HuH-7.5 (cell line): Measurements from ENCODE around the gene BOK.

Experiments
- DNase-seq: peaks from one replicate; pipeline ENCODE4 v3.0.0; 2011; ENCODE audit warnings: low spot score

Gene BOK

DNA sequence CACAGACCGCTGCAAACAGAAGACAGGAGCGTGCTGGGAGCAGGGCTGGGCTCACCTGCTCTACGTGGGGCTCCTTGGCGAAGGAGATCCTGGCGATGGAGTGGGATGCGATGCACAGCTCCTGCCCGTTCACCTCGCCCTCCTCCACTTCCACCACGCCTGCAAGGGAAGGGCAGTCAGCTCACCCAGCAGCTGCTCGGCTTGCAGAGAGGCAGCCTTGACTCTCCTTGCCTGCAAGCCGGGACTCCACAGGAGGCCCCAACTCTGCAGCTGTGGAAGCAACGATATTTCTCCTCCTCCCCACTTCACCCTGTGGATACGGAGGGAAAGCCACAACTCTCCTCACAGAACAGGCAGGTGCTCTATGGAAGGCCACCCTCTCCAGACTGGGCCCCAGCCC lies 43.3 kb downstream of the BOK start:
- no peak for DNase-seq

DNA sequence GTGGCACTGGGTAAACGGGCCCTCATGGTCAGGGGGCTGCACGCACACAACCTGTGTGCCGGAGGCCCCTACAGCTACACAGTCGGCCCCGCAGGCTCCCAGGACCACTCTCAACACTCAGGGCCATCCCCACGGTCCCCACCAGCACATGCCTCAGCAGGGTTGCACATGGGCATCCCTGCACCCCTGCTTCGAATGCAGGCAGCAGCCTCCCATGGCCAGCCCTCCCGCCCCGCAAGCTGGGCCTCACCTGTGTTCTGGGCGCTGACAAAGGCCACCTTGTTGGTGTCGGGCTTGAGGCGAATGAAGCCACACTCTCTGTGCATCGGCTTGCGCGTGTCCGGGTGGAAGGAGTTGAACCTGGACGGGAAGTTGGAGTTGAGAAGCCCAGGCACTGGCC lies 44.2 kb downstream of the BOK start:
- DNase-seq, result no peak

DNA sequence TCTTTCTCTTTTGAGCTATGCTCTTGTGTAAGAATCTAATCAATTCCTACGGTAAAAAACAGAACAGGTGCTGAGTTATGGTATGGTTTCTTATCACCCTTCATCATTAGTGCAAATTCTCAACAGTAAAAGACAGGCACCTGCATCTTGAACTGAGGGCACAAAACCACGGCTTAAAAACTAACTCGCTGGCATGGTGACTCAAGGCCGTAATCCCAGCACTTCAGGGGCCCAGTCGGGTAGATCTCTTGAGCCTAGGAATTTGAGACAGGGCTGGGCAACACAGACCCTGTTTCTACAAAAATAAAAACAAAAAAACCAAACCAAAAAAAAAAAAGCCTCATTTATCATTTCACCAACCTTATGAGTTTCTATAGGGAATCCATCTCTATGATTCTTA lies 45.1 kb downstream of the BOK start:
- no peak for DNase-seq

DNA sequence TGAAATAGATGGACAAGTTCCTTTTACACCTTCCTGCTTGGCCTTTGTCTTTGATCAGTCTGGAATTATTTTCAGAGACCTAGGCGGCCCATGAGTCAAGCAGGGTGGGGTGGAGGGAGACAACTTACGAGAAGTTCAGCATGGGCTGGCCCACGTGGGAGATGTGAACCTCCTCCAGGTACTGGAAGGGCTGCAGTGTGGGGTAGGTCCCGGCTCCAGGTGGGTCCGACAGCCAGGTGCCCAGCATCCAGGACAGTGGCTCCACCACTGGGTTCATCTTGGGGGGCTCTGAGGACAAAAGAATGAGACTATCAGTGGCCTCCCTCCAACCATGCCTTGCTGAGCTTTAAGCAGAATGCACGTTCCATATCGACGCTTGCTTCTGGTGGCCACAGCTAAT lies 47.6 kb downstream of the BOK start:
- no peak for DNase-seq

DNA sequence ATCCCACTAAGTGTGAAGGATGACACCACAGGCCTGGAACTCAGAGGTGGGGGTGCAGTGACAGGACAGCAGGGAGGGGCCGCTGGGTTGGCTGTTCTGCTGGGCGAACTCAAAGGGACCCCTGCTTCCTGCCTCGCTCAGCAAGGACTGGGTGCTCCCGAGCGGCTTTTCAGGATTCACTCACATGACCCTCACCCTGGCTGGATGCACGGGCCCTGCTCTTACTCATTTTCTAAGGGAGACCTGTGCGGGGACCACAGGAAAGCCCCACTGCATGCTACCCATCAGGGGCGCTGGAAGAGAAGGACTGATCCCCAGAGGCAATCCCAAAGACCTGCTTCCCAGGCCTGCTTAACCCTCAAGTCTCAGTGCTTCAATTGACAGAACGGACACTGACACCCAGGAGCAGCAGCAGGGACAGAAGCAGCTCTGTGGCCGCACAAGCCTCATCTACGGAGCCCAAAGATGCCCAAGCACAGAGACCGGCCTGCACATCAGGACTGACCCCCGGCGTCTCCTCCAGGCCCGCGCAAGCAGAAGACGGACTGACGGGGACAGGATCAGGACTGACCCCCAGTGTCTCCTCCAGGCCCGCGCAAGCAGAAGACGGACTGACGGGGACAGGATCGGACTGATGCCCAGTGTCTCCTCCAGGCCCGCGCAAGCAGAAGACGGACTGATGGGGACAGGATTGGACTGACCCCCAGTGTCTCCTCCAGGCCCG lies 48.8 kb downstream of the BOK start:
- no peak for DNase-seq

DNA sequence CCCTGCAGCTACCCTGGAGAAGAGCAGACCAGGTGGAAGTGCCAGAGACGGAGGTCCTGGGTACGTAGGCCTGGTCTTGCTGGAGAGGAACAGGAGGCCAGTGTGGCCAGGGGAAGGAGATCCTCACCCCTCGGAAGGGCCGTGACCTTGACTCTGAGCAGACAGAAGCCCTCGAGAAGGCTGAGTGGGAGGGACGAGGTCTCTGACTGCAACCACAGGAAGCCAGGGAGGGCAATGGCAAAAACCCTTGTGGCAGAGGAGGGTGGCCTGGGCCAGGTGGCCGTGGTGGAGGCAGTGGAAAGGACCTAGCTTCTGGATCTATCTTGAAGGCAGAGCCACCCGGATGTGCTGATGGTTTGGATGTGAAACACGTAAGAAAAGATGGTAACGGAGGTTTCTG lies 50.3 kb downstream of the BOK start:
- DNase-seq, result no peak

DNA sequence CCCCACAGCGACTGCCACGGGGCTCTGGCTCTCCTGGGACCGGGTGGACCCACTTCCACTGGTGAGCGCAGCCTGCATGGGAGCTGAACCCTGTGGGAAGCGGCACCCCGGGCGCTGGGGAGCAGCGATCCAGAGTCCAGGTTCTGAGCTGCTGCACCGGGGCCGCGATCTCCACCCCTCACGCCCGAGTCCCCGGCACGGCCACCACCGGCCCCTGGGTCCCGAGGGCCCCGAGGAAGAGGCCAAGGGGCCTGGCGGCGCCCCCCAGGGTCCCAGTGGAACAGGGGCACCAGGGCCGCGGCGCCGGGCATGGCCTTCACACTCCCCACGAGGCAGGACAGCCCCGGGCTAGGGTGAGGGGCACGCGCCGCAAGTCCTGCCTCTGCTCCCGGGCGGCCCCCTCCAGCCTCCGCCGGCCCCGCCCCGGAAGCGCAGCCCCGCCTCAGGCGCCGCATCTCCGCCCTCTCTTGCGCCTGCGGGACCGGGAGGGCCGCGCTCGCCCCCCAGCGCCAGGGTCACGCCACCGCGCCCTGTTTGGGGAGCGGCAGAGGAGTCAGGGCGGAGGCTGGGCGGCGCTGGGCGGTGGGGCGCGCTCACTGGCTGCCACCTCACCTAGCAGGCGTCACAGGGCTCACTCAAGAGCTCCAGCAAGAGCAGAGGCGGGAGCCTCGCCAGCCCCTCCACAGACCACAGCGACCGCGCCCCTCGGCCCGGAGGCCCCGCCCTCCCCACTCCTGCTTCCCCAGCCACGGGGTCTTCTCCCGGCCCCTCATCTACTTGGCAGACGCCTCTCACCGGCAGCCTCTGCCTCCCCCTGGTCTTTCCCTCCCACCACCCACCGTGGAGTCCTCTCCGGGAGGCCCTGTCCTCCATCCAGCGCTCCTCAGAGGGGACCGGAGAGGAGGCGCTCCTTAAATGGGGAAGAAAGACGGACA lies 51.6 kb downstream of the BOK start:
- DNase-seq, result peak; percentile 88

DNA sequence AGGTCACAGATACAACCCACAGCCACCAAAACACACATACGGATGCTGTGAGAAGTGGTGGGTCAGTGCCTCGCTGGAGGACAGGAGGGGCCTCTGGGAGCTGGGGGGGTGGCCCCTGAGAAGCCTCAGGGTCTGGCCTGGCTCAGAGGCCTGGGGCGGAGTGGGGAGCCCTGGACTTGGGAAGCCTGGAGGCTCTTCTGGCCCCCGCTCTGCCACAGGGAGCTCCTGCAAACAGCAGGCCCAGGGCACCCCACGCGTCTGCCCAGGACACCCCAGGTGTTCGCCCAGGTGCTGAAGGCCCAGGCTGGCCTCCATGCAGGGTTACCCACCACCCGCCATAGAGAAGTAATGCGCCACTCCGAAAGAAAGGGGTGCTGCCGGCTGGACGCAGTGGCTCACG lies 52.5 kb downstream of the BOK start:
- DNase-seq, result no peak

DNA sequence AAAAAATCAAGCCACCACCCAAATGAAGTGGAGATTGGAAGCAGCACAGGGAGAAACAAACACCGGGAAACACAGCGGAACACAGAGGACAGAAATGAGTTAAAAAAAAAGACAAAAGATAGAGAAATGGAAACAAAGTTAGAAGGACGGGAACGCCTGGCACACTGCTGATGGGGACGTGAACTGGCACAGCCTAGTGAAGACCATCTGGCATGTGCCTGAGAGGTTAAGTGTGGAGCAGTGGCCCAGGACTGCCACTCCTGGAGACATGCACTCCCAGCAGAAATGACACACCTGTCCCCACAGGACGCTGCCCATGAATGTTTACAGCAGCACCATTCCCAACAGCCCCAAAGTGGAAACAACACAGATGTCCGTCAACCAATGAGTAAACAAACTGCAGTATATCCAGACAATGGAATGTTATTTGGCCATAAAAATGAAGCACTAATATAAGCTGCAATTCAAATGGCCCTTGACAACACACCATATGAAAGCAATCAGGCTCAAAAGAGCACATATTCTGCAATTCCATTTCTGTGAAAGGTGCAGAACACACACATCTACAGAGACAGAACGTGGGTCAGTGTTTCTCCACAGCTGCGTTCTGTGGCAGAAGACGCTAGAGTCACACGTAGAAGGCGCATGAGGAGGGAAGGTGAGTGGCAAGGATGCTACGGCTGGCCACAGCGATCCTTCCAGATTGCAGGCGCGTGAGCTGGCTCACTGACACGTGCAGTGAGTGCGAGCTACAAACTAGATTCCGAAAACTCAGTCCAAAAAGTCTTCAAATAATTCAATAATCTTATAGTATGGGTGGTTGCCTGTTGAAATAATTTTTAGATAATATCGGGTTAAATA lies 53.8 kb downstream of the BOK start:
- DNase-seq, result no peak

DNA sequence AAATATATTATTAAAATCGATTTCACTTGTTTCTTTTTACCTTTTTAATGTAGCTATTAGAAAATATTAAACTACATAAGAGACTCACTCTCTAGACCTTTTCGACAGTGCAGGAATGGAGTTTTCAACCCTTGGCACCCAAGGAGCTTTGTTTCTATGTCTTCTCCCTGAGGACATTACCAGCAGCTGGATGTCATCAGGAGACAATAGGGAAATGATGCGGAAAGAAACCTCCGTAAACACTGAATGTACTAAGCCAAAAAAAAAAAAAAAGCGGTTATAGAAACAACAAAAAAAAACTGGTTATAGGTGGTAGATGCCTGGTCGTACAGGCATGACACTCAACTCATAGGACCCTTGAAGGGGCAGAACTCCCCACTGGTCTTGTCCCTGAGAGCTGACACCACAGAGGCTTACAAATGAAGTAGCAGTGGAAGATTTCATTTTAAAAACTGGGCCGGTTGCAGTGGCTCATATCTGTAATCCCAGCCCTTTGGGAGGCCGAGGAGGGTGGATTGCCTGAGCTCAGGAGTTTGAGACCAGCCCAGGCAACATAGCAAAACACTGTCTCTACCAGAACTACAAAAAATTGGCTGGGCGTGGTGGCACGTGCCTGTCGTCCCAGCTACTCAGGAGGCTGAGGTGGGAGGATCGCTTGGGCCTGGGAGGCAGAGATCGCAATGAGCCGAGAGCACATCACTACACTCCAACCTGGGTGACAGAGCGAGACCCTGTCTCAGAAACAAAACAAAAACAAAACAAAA lies 54.7 kb downstream of the BOK start:
- DNase-seq, result no peak

DNA sequence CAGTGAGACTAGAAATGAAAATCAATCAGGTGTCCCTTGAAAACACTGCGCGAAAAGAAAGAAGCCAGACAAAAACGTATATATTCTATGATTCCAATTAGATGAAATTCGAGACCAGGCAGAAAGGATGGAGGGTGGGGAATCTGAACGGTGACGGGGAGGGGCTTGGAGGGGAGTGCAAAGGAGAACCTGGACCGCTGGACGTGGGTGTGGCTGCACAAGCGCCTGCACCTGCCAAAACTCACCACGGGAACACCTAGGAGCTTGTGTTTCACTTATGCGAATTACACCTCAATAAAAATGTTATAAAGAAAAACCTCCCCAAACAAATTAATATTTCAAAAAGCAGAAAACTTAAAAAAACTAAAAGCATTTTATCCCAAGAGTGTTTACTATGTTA lies 56.5 kb downstream of the BOK start:
- no peak for DNase-seq

DNA sequence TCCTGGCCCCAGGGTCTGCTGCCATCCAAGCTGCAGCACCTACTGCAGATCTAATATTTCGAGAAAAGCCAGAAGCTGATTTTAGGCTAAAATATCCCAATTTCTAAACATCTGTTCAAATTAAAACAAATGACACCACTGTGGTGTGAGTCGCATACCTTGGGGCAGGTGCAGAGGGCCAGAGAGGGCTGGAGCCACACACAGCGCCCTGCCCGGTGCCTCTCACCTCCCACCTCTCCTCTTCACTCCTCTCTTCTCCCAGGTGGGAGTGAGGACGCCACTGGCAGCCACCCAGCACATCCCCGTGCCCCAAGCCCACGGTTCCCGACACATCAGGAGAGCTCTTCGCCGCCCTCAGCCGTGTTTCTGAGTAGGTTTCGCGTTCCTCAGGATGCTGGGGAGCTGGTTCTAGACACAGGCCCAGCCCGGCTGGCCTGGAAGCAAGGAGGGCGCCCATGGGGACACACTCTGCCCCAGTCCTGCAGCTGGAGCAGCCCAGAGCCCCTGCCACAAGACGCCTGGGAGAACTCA lies 57.0 kb downstream of the BOK start:
- DNase-seq, result no peak

DNA sequence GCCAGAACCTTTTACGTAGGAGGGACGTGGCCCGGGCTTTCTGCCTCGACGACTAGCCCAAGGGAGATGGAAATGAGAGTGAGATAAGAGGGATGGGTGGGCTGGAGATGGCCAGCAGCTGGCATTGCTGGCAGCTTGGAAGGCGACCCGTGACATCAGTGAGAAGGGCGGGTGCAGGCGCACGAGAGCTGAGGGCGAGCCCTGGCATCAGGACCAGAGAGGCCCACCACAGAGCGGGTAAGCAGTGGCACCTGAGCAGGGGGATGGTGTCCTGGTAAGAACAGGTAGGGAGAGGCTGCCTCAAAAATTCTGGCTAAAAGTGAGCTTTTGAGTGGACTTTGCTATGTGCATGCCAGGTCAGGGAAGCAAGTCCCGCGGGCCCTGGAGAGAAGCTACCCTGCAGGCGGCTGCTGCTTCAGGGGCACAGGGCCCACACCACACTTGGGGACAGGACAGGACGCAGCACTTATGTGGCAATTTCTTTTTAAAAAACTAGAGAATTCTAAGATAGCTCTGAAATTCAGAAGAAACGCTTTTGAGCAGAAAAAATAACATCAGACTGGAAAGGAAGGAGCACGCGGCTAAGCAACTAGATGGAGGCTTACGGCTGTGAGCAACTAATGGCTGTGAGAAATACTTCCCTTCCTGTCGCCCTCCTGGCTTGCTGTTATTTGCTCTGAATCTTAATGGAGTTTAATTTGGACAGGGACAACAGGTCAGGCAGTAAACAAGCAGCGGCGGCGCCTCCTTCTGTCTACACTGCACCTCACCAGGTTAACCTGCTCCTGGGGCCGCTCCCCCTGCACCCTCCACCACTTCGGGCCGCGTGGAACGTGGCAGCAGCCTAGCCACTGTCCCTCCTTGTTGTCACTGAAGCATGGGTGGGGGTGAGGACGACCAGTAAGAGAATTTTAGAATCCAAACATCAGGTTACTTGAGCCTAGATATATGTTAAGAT lies 57.9 kb downstream of the BOK start:
- no peak for DNase-seq

DNA sequence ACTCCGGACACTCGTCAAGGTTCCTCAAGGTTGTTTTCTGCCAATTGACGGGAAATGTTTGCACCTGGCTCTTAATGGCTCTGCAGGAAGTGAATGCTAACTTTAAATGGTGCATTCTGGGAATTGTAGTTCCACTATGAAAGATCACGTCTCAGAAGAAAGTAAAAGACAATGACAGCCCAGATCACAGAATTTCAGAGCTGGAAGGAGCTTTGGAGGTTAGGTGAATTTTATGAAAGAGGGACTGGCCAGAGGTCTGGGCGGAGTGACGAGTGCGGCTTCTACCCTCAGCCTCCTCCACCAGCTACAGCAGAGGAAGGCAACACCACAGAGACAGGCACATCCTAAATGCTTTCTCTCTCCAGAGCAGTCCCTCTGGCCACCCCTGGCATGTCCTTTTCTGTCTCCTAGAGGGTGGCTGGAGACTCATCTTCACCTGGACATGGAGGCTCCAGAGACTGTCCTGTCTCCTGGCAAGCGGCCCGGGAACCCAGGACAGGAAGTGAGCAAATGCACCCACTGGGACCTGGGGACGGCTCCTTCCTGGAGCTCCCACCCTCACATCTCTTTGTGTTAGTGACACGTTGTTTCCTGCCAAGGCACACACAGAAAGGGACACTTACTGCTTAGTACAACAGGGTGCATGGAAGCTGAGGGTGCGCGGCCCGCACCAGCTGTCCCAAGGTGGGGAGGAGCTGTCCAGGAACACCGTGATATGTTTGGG lies 59.0 kb downstream of the BOK start:
- no peak for DNase-seq

DNA sequence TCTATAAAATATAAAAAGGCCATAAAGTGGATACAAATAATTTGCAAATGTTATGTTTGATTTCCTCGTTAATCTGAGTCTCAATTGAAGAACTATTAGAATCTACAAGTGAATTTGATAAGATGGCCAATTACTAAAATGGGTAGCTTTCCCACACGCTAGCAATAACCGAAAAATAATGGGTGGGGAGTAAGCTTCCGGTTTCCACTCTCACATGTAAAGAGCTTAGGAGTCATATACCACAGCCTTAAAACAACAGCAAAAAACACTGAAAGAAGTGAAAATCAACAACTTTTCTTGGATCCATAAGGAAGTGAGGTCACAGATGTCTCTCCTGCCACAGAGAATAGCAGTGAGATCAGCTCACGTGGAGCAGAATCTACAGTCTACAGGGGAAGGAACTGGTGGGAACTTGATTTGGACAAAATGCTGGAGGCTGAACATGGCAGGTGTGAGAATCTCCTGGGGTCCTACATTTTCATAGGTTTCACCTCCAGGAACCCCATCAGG lies 59.8 kb downstream of the BOK start:
- DNase-seq, result no peak

DNA sequence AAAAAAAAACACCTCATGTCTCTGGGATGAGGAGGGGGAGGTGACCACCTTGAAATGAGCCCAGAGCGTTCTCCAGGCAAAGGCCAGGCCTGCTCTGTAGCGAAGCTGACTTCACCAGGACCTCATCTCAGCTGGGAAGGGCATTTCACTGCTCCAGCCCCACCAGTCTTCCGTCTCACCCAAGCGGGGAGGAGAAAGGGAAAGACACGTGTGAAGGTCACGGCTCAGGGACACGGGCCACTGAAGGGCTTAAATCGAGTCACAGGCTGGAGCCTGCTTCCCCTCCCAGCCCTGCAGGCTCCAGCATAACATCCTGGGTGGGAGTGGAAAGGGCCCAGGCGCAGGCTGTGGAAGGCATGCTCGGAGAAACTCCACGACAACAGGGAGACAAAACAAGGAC lies 60.3 kb downstream of the BOK start:
- DNase-seq, result no peak

DNA sequence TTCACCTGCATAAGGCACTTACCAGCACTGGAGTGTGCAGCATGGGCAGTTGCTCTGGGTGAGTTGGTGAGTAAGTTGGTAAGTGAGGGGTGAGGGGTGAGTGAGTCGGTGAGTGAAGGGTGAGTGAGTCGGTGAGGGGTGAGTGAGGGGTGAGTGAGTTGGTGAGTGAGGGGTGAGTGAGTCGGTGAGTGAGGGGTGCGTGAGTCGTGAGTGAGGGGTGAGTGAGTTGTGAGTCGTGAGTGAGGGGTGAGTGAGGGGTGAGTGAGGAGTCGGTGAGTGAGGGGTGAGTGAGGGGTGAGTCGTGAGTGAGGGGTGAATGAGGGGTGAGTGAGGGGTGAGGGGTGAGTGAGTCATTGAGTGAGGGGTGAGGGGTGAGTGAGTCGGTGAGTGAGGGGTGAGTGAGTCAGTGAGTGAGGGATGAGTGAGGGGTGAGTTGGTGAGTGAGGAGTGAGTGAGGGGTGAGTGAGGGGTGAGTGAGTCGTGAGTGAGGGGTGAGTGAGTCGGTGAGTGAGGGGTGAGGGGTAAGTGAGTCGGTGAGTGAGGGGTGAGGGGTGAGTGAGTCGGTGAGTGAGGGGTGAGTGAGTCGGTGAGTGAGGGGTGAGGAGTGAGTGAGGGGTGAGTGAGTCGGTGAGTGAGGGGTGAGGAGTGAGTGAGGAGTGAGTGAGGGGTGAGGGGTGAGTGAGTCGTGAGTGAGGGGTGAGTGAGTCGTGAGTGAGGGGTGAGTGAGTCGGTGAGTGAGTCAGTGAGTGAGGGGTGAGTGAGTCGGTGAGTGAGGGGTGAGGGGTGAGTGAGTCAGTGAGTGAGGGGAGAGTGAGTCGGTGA lies 61.3 kb downstream of the BOK start:
- DNase-seq, result no peak

DNA sequence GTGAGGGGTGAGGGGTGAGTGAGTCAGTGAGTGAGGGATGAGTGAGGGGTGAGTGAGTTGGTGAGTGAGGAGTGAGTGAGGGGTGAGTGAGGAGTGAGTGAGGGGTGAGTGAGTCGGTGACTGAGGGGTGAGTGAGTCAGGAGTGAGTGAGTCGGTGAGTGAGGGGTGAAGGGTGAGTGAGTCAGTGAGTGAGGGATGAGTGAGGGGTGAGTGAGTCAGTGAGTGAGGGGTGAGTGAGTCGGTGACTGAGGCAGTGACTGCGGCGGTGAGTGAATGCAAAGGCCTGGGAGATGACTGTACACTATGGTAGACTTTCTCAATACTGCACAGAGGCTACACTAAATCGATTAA lies 61.8 kb downstream of the BOK start:
- DNase-seq, result no peak
